Adrenal gland (tissue), 5 donors: ENCODE results near the gene KRT6C.

Source experiments
- CTCF ChIP-seq, 6 experiments: fragments of 450-650 bp in 4 of 6; fragments of 200-600 bp in 2 of 6; sonication (generic) in 1 of 6; IDR thresholded peaks; 1 replicate in 5 of 6; 2 replicates in 1 of 6; pipeline versions ENCODE4 v1.5.1 to v1.8.0; 2016 to 2021; ENCODE audit warnings: antibody characterized with exemption in 6 of 6, mild to moderate bottlenecking in 2 of 6, moderate library complexity in 1 of 6
- POLR2A ChIP-seq, 2 donors: fragments of 450-650 bp; IDR thresholded peaks; one replicate each; pipeline ENCODE4 v1.6.1; 2017; ENCODE audit warnings: antibody characterized with exemption in 2 of 2, mild to moderate bottlenecking in 2 of 2, moderate library complexity in 1 of 2
- donor health status: DM: no; HTN: no; CAD: no.

GRCh38 chr12:52521568-52522266 is 48.1 kb upstream of the KRT6C start:
- TF ChIP-seq CTCF (IDR thresholded peaks at IDR 0.05) (no peak), POLR2A (IDR thresholded peaks at IDR 0.05) (no peak)
